ENCODE data around the gene HSPG2. TPM values are rescaled to one million over a fixed set of nuclear protein-coding genes. Genes with fewer than 3 reads are reported as not detected.
A peak's percentile ranks its signal among the peaks of the same experiment; 100 is the strongest.

Gene HSPG2
- total and polyA plus RNA-seq, 11 donors = 164 to 608 (median 304) TPM

GRCh38 chr1:21904704-21905520, 32.2 kb downstream of the HSPG2 start:
- Histone ChIP-seq H3K4me1 (peaks cover 36 to 100% (median 98%) of the 10 kb centered on the region in 12 donors), H3K9me3 (no peaks in the 10 kb centered on the region), H3K36me3 (peaks cover 0 to 28% (median 0%) of the 10 kb centered on the region in 9 donors), H3K27ac (peak overlapping the region; percentile 75 to 98 (median 90)), H3K27me3 (no peaks in the 10 kb centered on the region), H3K4me3 (no peak overlapping the region)
- DNase-seq = peak in 3 of 5 donors; percentile 54 to 89 (median 78)
- WGBS, 4 donors = 50 to 62% (median 57%) methylated on average over 18 to 22 of the region's 22 CpGs
- intact Hi-C loops (cut with DNase I) = loop anchor here in 3 of 10 donors (5.0 kb wide), 1 partner anchor 32 kb away; the partner anchor contains the start of gene HSPG2 (in 3 of the 3)
- no peak for TF ChIP-seq POLR2A (IDR thresholded peaks at IDR 0.05)
- TF ChIP-seq CTCF (IDR thresholded peaks at IDR 0.05) = no peak
- ATAC-seq = peak; percentile 48 to 62 (median 54)

DNA sequence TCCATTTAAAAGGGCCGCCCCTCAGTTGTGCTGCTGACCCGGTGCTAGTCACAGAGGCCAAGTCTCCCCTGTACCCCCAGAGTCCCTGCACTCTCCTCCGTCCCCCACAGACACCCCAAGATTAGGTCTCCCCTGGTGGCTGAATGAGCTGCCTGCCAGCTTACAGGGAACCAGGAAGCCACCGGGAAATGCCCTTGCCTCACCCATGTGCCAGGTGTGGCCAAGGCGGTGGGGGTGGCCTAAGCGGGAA, 32.7 kb downstream of the HSPG2 start:
- H3K36me3 ChIP-seq = peaks cover 0 to 28% (median 0%) of the 10 kb centered on the region in 9 donors
- peak overlapping the region; percentile 75 to 98 (median 90) for H3K27ac ChIP-seq
- DNase-seq (no peak), ATAC-seq (no peak)
- H3K27me3 ChIP-seq = no peaks in the 10 kb centered on the region
- no peaks in the 10 kb centered on the region for H3K9me3 ChIP-seq
- H3K4me1 ChIP-seq = peaks cover 39 to 100% (median 98%) of the 10 kb centered on the region in 12 donors
- TF ChIP-seq CTCF (IDR thresholded peaks at IDR 0.05) = no peak
- no peak for TF ChIP-seq POLR2A (IDR thresholded peaks at IDR 0.05)
- 64 to 100% (median 72%) methylated on average over 2 to 6 of the region's 6 CpGs for WGBS, 4 donors
- no peak overlapping the region for H3K4me3 ChIP-seq
- intact Hi-C loops (cut with DNase I) = loop anchor here in 3 of 10 donors (5.0 kb wide), 1 partner anchor 33 kb away; the partner anchor contains the start of gene HSPG2 (in 3 of the 3)

GRCh38 chr1:21903638-21904453, 33.3 kb downstream of the HSPG2 start:
- peaks cover 41 to 100% (median 98%) of the 10 kb centered on the region in 12 donors for H3K4me1 ChIP-seq
- 58 to 67% (median 61%) methylated on average over 25 to 26 of the region's 26 CpGs for WGBS, 4 donors
- no peak for ATAC-seq
- H3K9me3 ChIP-seq = no peaks in the 10 kb centered on the region
- H3K27me3 ChIP-seq = no peaks in the 10 kb centered on the region
- H3K4me3 ChIP-seq = no peak overlapping the region
- H3K36me3 ChIP-seq = peaks cover 0 to 28% (median 0%) of the 10 kb centered on the region in 9 donors
- DNase-seq = peak in 1 of 5 donors; percentile 25
- no peak for TF ChIP-seq CTCF (IDR thresholded peaks at IDR 0.05)
- no peak for TF ChIP-seq POLR2A (IDR thresholded peaks at IDR 0.05)
- intact Hi-C loops (cut with DNase I) = loop anchor here in 3 of 10 donors (5.0 kb wide), 1 partner anchor 33 kb away; the partner anchor contains the start of gene HSPG2 (in 3 of the 3)
- peak overlapping the region; percentile 75 to 98 (median 90) for H3K27ac ChIP-seq
